AG09319 (cell line): ENCODE data around the gene TLCD5.

Experiments used
- DNase-seq: peaks from one replicate; pipeline ENCODE4 v3.0.0-alpha.2; 2010; ENCODE audit warnings: low read depth; ENCODE audit errors: extremely low read depth
- CTCF ChIP-seq: IDR thresholded peaks from 2 replicates; pipeline ENCODE4 v1.5.1; 2011; ENCODE audit warnings: low read depth, mild to moderate bottlenecking, inconsistent platforms, low read length, moderate library complexity

The TLCD5 gene

GRCh38 chr11:120288021-120288420 is 37.1 kb upstream of the TLCD5 start:
- TF ChIP-seq CTCF = no peak
- DNase-seq = no peak

- no peak for DNase-seq
- no peak for TF ChIP-seq CTCF
These were observed 35.7 kb upstream of the TLCD5 start for GRCh38 chr11:120289426-120289825.

GRCh38 chr11:120290956-120291355 is 34.1 kb upstream of the TLCD5 start:
- no peak for DNase-seq
- no peak for TF ChIP-seq CTCF

GRCh38 chr11:120293038-120293800 is 31.9 kb upstream of the TLCD5 start:
- no peak for DNase-seq
- no peak for TF ChIP-seq CTCF

- DNase-seq = no peak
- TF ChIP-seq CTCF = no peak
These were observed 31.0 kb upstream of the TLCD5 start for GRCh38 chr11:120294096-120294495.

- TF ChIP-seq CTCF = no peak
- no peak for DNase-seq
These were observed 30.0 kb upstream of the TLCD5 start for GRCh38 chr11:120295099-120295498.

GRCh38 chr11:120296554-120296953 is 28.5 kb upstream of the TLCD5 start:
- no peak for TF ChIP-seq CTCF
- no peak for DNase-seq
